K562 (cell line): Measurements from ENCODE around the gene S100A3. TPM values are rescaled to one million over a fixed set of nuclear protein-coding genes. Genes with fewer than 3 reads are reported as not detected.
A peak's percentile ranks its signal among the peaks of the same experiment; 100 is the strongest.

ENCODE experiments used
- ATAC-seq: fragments of 200-7000 bp; cut with Tn5 transposase; 3 replicates; pipeline ENCODE4 v1.9.1; 2020; ENCODE audit warnings: moderate library complexity
- BruUV-seq: library from RNA; stranded (reverse); fragments of 400-500 nt; replicated peaks from 2 replicates; lab custom pipeline; 2021; lab: Mats Ljungman, UMichigan
- CTCF ChIA-PET: fragments of 300-600 bp; formaldehyde crosslinking; extraction: SDS; loops from one replicate; lab custom pipeline; 2021; ENCODE audit warnings: low intra/inter-chr PET ratio; lab: Yijun Ruan, JAX
- POLR2A ChIA-PET: fragments of 300-600, 350-650 bp; sonication (Branson Sonifier 250); formaldehyde crosslinking; extraction: SDS; loops from one replicate; lab custom pipeline; 2021; ENCODE audit warnings: antibody characterized with exemption, inconsistent platforms; lab: Yijun Ruan, JAX
- DNase-seq, 4 experiments: peaks; one replicate each; pipeline versions ENCODE4 v3.0.0 to v3.0.0-alpha.2; 2011 to 2018; ENCODE audit warnings: low spot score in 3 of 4, mixed read lengths in 3 of 4; ENCODE audit errors: extremely low read depth in 1 of 4
- FAIRE-seq: peaks from 2 replicates; lab custom pipeline; 2011; peaks lifted over from hg19 to GRCh38; lab: Jason Lieb, UNC
- H2AFZ ChIP-seq: 2 replicates; pipeline ENCODE4 v1.6.0; 2011; ENCODE audit warnings: low read depth, low read length, control low read depth, inconsistent platforms
- H3K27ac ChIP-seq: fragments of 200-600 bp; 3 replicates; pipeline ENCODE4 v1.8.0; 2011; ENCODE audit warnings: low read depth, mild to moderate bottlenecking, control low read depth, inconsistent platforms, low read length, moderate library complexity, mixed read lengths; ENCODE audit errors: extremely low read depth
- H3K27me3 ChIP-seq, 2 experiments: fragments of 300-600 bp in 1 of 2; 2 replicates in 1 of 2; 3 replicates in 1 of 2; pipeline versions ENCODE4 v1.6.0 to v1.8.0; 2011; ENCODE audit warnings: inconsistent platforms in 2 of 2, low read length in 2 of 2, mild to moderate bottlenecking in 1 of 2, mixed read lengths in 1 of 2, moderate library complexity in 1 of 2; ENCODE audit not compliant: control insufficient read depth in 2 of 2, insufficient read depth in 2 of 2
- H3K36me3 ChIP-seq: fragments of 300-600 bp; 3 replicates; pipeline ENCODE4 v1.8.0; 2011; ENCODE audit warnings: mild to moderate bottlenecking, low read length, inconsistent platforms; ENCODE audit not compliant: control insufficient read depth, insufficient read depth
- H3K4me1 ChIP-seq, 2 experiments: fragments of 200-600 bp in 1 of 2; replicated peaks in 1 of 2; 2 replicates in 1 of 2; 3 replicates in 1 of 2; pipeline versions ENCODE4 v1.5.1 to v1.8.0; 2011; ENCODE audit warnings: inconsistent platforms in 2 of 2, low read length in 2 of 2, mild to moderate bottlenecking in 1 of 2, mixed read lengths in 1 of 2, moderate library complexity in 1 of 2; ENCODE audit not compliant: control insufficient read depth in 2 of 2, insufficient read depth in 2 of 2
- H3K4me2 ChIP-seq: 2 replicates; pipeline ENCODE4 v1.6.1; 2011; ENCODE audit warnings: low read length, control low read depth, inconsistent platforms, mixed read lengths; ENCODE audit not compliant: insufficient read depth
- H3K4me3 ChIP-seq: fragments of 200-600 bp; sonication (generic), shearing (Covaris generic); 2 replicates; pipeline ENCODE4 v1.5.1; 2016; ENCODE audit warnings: control low read depth, inconsistent platforms
- H3K79me2 ChIP-seq: fragments of 200-600 bp; 3 replicates; pipeline ENCODE4 v1.8.0; 2011; ENCODE audit warnings: low read length, inconsistent platforms; ENCODE audit not compliant: control insufficient read depth, insufficient read depth
- H3K9ac ChIP-seq, 2 experiments: 2 replicates each; pipeline versions ENCODE4 v1.6.0 to v1.6.1; 2011; ENCODE audit warnings: low read depth in 2 of 2, low read length in 2 of 2, control low read depth in 1 of 2, inconsistent platforms in 1 of 2, mild to moderate bottlenecking in 1 of 2, mixed read lengths in 1 of 2; ENCODE audit not compliant: insufficient read depth in 1 of 2
- H3K9me1 ChIP-seq: one replicate; pipeline ENCODE4 v1.6.0; 2011; ENCODE audit warnings: inconsistent platforms, mild to moderate bottlenecking, low read length, moderate library complexity; ENCODE audit not compliant: control insufficient read depth, insufficient read depth
- H3K9me3 ChIP-seq: replicated peaks from 2 replicates; pipeline ENCODE4 v1.5.1; 2011; ENCODE audit warnings: low read depth, low read length, inconsistent platforms; ENCODE audit not compliant: control insufficient read depth, insufficient read depth
- H4K20me1 ChIP-seq: replicated peaks from 2 replicates; pipeline ENCODE4 v1.6.1; 2011; ENCODE audit warnings: low read length, inconsistent platforms, mixed read lengths; ENCODE audit not compliant: control insufficient read depth, insufficient read depth
- HOXB6 ChIP-seq: fragments of 250-450 bp; sonication (Bioruptor Pico); IDR thresholded peaks from 2 replicates; pipeline ENCODE4 v1.5.1; 2022; ENCODE audit warnings: mild to moderate bottlenecking, borderline replicate concordance
- ZMIZ1 ChIP-seq, 2 experiments: fragments of 150-350 bp in 1 of 2; IDR thresholded peaks; 2 replicates each; pipeline ENCODE4 v1.6.1; 2012 to 2016; ENCODE audit warnings: low read depth in 2 of 2, low read length in 2 of 2, mild to moderate bottlenecking in 1 of 2, moderate library complexity in 1 of 2
- ZNF512 ChIP-seq: IDR thresholded peaks from 2 replicates; pipeline ENCODE4 v1.6.1; 2016; ENCODE audit warnings: missing genetic modification characterization, missing compliant biosample characterization
- ZNF592 ChIP-seq: fragments of 450-650 bp; IDR thresholded peaks from 2 replicates; pipeline ENCODE4 v1.6.1; 2017; ENCODE audit warnings: antibody characterized with exemption, mild to moderate bottlenecking
- WGBS: fragments of 100-300 bp; shearing (Covaris generic); methylation state at CpG from one replicate; pipeline ENCODE4 v1.1.6; 2016; ENCODE audit warnings: low coverage, mixed read lengths; ENCODE audit not compliant: insufficient coverage; ENCODE audit errors: missing lambda C conversion rate; 5-methylcytosine and 5-hydroxymethylcytosine counted together
- in situ Hi-C: fragments of 300-500 bp; cut with MboI; formaldehyde crosslinking; loops from 4 replicates; pipeline ENCODE4 v1.15.0; 2018; ENCODE audit warnings: inconsistent platforms, mixed read lengths
- intact Hi-C: fragments of 100-400 bp; cut with micrococcal nuclease; formaldehyde crosslinking; loops from 2 replicates; pipeline ENCODE4 v1.14.2; 2022
- polyA plus RNA-seq, 8 experiments: library from polyadenylated mRNA; depleted of rRNA in 4 of 8; stranded (reverse) in 5 of 8; unstranded in 3 of 8; fragments of >200 nt; fragmentation: Nextera tagmentation in 2 of 8; fragmentation: Illumina TruSeq in 1 of 8; extraction: Ambion mirVana in 2 of 8; extraction: Trizol in 1 of 8; gene quantifications; 2 replicates each; pipeline versions ENCODE4 v1.2.1 to v1.2.3, GENCODE V29; 2011 to 2014; ENCODE audit warnings: inconsistent platforms in 1 of 8, missing spikeins in 1 of 8
- total RNA-seq, 7 experiments: library from RNA; depleted of rRNA in 6 of 7; stranded (reverse); fragments of >200 nt in 6 of 7; fragmentation: Illumina TruSeq in 2 of 7; extraction: Trizol in 2 of 7; gene quantifications; 2 replicates each; pipeline versions ENCODE4 v1.2.1 to v1.2.3, GENCODE V29; 2011 to 2021; ENCODE audit warnings: low replicate concordance in 1 of 7

S100A3 gene
- total and polyA plus RNA-seq, 9 of the 15 experiments (the other 6 are each of a cell fraction or from before 2014, with no cell fraction given), result 0.08 to 1.7 (median 0.18) TPM; not detected in 4

GRCh38 chr1:153525088-153525728, 23.9 kb downstream of the S100A3 start:
- Histone ChIP-seq H3K36me3 (no peaks in the 10 kb centered on the region), H3K4me1 (peaks cover 17 to 25% of the 10 kb centered on the region in 2 experiments), H3K9me3 (peaks cover 2% of the 10 kb centered on the region; the same call in 1 of the 2 replicates), H3K79me2 (no peaks in the 10 kb centered on the region), H3K27ac (no peak overlapping the region), H4K20me1 (no peaks in the 10 kb centered on the region), H3K9ac (peak overlapping the region in 1 of 2 experiments; percentile 8; a peak in 1 of 4 replicates), H3K9me1 (no peaks in the 10 kb centered on the region), H3K4me2 (no peak overlapping the region), H2AFZ (peak overlapping the region; percentile 87), H3K4me3 (no peak overlapping the region), H3K27me3 (no peaks in the 10 kb centered on the region)
- 41% methylated on average over 3 of the region's 3 CpGs for WGBS
- in situ Hi-C loops, result no loop called here
- intact Hi-C loops, result no loop called here
- FAIRE-seq, result no peak
- no TSS peak for BruUV-seq
- TF ChIP-seq ZMIZ1 (IDR thresholded peaks at IDR 0.05; ENCODE audit: low read depth in 2 of 2, low read length in 2 of 2) (no peak), HOXB6 (CRISPR knock-in tag) (no peak), ZNF512 (tag) (peak; percentile 66; the same call in 1 of the 2 replicates), ZNF592 (0 out of 2 replicates have a peak, but pooled peaks have one; percentile 22)
- peak in 1 of 4 experiments; percentile 14 for DNase-seq
- ChIA-PET POLR2A (interaction anchor here (0.6 to 3.3 kb wide), 9 partner anchors 8 to 465 kb away, joined by 3 to 15 read pairs (median 3); partner anchors contain the start of genes CHTOP, S100A13 and S100A5), CTCF (no interaction called here)
- ATAC-seq, result peak; percentile 56
